ENCODE data around the gene ANXA2R. TPM values are rescaled to one million over a fixed set of nuclear protein-coding genes. Genes with fewer than 3 reads are reported as not detected.

The ANXA2R gene
- total RNA-seq, 1 experiment from 2014 or later, result 3.1 TPM

DNA sequence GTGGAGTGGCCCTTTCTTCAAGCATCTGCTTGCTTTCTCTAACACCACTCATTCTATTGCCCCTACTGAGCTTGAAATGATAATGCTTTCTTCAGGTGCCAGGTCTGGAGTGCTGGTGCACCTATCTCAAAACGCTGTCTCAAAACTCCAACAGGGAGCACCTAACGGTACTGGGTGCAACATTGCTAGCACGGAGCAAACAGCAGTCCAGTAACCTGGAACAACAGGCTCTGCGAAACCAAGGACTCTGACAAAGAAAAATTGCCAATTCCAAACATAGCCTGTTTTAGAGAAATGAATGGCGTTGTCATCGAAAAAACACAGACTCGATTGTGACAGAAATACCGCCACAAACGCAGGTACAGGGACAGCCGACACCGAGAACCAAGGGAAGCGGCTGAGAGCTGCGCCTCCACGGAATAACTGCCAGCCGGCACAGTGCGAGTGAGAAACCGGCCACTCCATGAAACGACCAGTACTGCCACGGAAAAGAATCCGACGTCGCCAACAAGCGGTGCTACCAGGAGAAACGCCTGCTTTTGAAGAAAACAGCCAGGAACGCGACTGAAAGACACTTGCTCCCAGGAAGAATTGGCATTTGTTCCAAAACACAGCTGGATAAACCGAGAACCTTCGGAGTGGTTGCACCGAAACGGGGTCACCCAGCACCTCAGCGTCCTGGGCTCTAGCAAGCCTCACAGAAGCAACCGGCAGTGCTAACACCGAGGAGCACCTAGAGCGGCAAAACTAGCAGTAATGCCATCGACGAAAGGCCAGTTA lies 3.1 kb downstream of the ANXA2R start:
- Mint-ChIP-seq H3K36me3 (ENCODE audit: insufficient read depth, unreplicated experiment) (peaks cover 8% of the 10 kb centered on the region), H3K27ac (ENCODE audit: unreplicated experiment) (no peak overlapping the region), H3K4me1 (ENCODE audit: low read depth, unreplicated experiment) (no peaks in the 10 kb centered on the region), H3K4me3 (ENCODE audit: unreplicated experiment) (no peak overlapping the region), H3K9me3 (ENCODE audit: unreplicated experiment) (no peaks in the 10 kb centered on the region), H3K27me3 (ENCODE audit: insufficient read depth, unreplicated experiment) (no peaks in the 10 kb centered on the region)
- TF ChIP-seq, protein P1, sequence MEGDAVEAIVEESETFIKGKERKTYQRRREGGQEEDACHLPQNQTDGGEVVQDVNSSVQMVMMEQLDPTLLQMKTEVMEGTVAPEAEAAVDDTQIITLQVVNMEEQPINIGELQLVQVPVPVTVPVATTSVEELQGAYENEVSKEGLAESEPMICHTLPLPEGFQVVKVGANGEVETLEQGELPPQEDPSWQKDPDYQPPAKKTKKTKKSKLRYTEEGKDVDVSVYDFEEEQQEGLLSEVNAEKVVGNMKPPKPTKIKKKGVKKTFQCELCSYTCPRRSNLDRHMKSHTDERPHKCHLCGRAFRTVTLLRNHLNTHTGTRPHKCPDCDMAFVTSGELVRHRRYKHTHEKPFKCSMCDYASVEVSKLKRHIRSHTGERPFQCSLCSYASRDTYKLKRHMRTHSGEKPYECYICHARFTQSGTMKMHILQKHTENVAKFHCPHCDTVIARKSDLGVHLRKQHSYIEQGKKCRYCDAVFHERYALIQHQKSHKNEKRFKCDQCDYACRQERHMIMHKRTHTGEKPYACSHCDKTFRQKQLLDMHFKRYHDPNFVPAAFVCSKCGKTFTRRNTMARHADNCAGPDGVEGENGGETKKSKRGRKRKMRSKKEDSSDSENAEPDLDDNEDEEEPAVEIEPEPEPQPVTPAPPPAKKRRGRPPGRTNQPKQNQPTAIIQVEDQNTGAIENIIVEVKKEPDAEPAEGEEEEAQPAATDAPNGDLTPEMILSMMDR (IDR thresholded peaks at IDR 0.05; ENCODE audit: insufficient read depth in 1 of 2, low read depth in 1 of 2, low read length in 1 of 2, severe bottlenecking in 1 of 2, unreplicated experiment in 1 of 2), result no peak
- H3K9me3 ChIP-seq, result no peaks in the 10 kb centered on the region
- H3K4me1 ChIP-seq, result no peaks in the 10 kb centered on the region
- DNase-seq, result no peak
- POLR2A ChIA-PET, result interaction anchor here (0.7 kb wide), 1 partner anchor 84 kb away, joined by 7 read pairs; no protein-coding TSS in a partner anchor
- no peak overlapping the region for H3K4me3 ChIP-seq (ENCODE audit: low read depth, low read length)
- H3K36me3 ChIP-seq (ENCODE audit: control insufficient read depth, insufficient read depth, low read length), result no peaks in the 10 kb centered on the region
- no peaks in the 10 kb centered on the region for H3K27me3 ChIP-seq (replicated peaks; ENCODE audit: control insufficient read depth, insufficient read depth, low read length)
- intact Hi-C loops (cut with micrococcal nuclease; ENCODE audit: unreplicated experiment), result no loop called here
- CTCF ChIA-PET, result interaction anchor here (1.0 kb wide), 1 partner anchor 17 kb away, joined by 5 read pairs; no protein-coding TSS in a partner anchor
- no TSS peak for BruUV-seq (replicated peaks)

DNA sequence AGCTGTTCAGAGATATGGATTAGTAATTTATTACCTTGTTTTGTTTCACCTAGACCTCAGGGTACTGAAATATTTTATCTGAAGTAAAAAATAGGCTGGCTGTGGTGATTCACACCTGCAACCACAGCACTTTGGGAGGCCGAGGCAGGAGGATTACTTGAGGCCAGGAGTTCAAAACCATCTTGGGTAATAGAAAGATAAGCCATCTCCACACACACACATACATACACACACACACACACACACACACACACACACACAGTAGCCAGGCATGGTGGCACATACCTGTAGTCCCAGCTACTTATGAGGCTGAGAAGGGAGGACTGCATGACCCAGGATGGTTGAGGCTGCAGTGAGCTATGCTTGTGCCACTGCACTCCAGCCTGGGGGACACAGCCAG lies 3.7 kb downstream of the ANXA2R start:
- Mint-ChIP-seq H3K27me3 (ENCODE audit: insufficient read depth, unreplicated experiment) (no peaks in the 10 kb centered on the region), H3K27ac (ENCODE audit: unreplicated experiment) (no peak overlapping the region)
- POLR2A ChIA-PET, result interaction anchor here (0.7 kb wide), 1 partner anchor 85 kb away, joined by 7 read pairs; no protein-coding TSS in a partner anchor

DNA sequence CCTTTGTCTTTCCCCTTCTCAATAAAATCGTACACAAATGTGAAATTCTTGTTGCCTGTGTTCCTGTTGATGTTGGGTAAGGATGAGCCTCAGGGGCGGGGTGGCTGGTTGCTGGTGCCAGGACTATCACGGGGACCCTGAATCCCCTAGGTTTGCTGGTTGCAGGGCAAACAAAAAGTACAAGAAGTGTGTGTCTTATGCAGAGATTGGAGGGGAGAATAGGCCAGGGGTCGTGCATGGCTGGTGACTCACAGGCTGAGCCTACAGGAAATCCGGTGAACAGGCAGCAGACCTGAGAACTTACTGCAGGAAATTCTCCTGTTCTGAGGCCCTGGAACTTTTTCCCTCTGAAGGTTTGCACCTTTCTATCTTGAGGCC lies 5.5 kb downstream of the ANXA2R start:
- Histone ChIP-seq H3K4me1 (no peaks in the 10 kb centered on the region), H3K27me3 (replicated peaks; ENCODE audit: control insufficient read depth, insufficient read depth, low read length) (no peaks in the 10 kb centered on the region), H3K36me3 (ENCODE audit: control insufficient read depth, insufficient read depth, low read length) (no peaks in the 10 kb centered on the region), H3K4me3 (ENCODE audit: low read depth, low read length) (no peak overlapping the region), H3K9me3 (no peaks in the 10 kb centered on the region)
- DNase-seq, result no peak
- ChIA-PET POLR2A (no interaction called here), CTCF (no interaction called here)
- H3K4me3 Mint-ChIP-seq (ENCODE audit: unreplicated experiment), result no peak overlapping the region
- H3K9me3 Mint-ChIP-seq (ENCODE audit: unreplicated experiment), result no peaks in the 10 kb centered on the region
- H3K36me3 Mint-ChIP-seq (ENCODE audit: insufficient read depth, unreplicated experiment), result peaks cover 8% of the 10 kb centered on the region
- H3K27ac Mint-ChIP-seq (ENCODE audit: unreplicated experiment), result no peak overlapping the region
- TF ChIP-seq, protein P1 (IDR thresholded peaks at IDR 0.05; ENCODE audit: insufficient read depth in 1 of 2, low read depth in 1 of 2, low read length in 1 of 2, severe bottlenecking in 1 of 2, unreplicated experiment in 1 of 2), result no peak
- H3K4me1 Mint-ChIP-seq (ENCODE audit: low read depth, unreplicated experiment), result no peaks in the 10 kb centered on the region
- no peaks in the 10 kb centered on the region for H3K27me3 Mint-ChIP-seq (ENCODE audit: insufficient read depth, unreplicated experiment)
- intact Hi-C loops (cut with micrococcal nuclease; ENCODE audit: unreplicated experiment), result no loop called here
- BruUV-seq (replicated peaks), result no TSS peak

More for the DNA sequence above, 3.7 kb downstream of the ANXA2R start:
- DNase-seq, result no peak
- no peaks in the 10 kb centered on the region for H3K9me3 Mint-ChIP-seq (ENCODE audit: unreplicated experiment)
- H3K36me3 Mint-ChIP-seq (ENCODE audit: insufficient read depth, unreplicated experiment), result peaks cover 8% of the 10 kb centered on the region
- H3K9me3 ChIP-seq, result no peaks in the 10 kb centered on the region
- intact Hi-C loops (cut with micrococcal nuclease; ENCODE audit: unreplicated experiment), result no loop called here
- BruUV-seq (replicated peaks), result no TSS peak
- no peak overlapping the region for H3K4me3 ChIP-seq (ENCODE audit: low read depth, low read length)
- no peak overlapping the region for H3K4me3 Mint-ChIP-seq (ENCODE audit: unreplicated experiment)
- H3K36me3 ChIP-seq (ENCODE audit: control insufficient read depth, insufficient read depth, low read length), result no peaks in the 10 kb centered on the region
- TF ChIP-seq, protein P1 (IDR thresholded peaks at IDR 0.05; ENCODE audit: insufficient read depth in 1 of 2, low read depth in 1 of 2, low read length in 1 of 2, severe bottlenecking in 1 of 2, unreplicated experiment in 1 of 2), result no peak
- H3K4me1 Mint-ChIP-seq (ENCODE audit: low read depth, unreplicated experiment), result no peaks in the 10 kb centered on the region
- no peaks in the 10 kb centered on the region for H3K4me1 ChIP-seq
- no peaks in the 10 kb centered on the region for H3K27me3 ChIP-seq (replicated peaks; ENCODE audit: control insufficient read depth, insufficient read depth, low read length)
- CTCF ChIA-PET, result interaction anchor here (1.0 kb wide), 1 partner anchor 16 kb away, joined by 5 read pairs; no protein-coding TSS in a partner anchor
